Ovary (tissue), 9 donors: ENCODE data around the gene TNFRSF14. TPM values are rescaled to one million over a fixed set of nuclear protein-coding genes. Genes with fewer than 3 reads are reported as not detected.

Experiments
- DNase-seq, 5 donors: peaks; one replicate each; pipeline ENCODE4 v3.0.0-alpha.2; 2019 to 2020
- H3K27ac ChIP-seq, 2 donors: fragments of 200-600 bp; one replicate each; pipeline versions ENCODE4 v1.5.1 to v1.8.0; 2019 to 2022
- H3K27me3 ChIP-seq: fragments of 200-600 bp; one replicate; pipeline ENCODE4 v1.8.0; 2022
- H3K36me3 ChIP-seq: fragments of 200-600 bp; sonication (generic); one replicate; pipeline ENCODE4 v1.5.1; 2019
- H3K4me1 ChIP-seq: one replicate; pipeline ENCODE4 v1.8.1; 2013; ENCODE audit warnings: mild to moderate bottlenecking, moderate library complexity; ENCODE audit not compliant: insufficient read depth
- H3K4me3 ChIP-seq: fragments of 200-600 bp; sonication (generic); one replicate; pipeline ENCODE4 v1.5.1; 2017
- H3K9me3 ChIP-seq, 2 donors: fragments of 200-600 bp in 1 of 2; sonication (generic) in 1 of 2; one replicate each; pipeline versions ENCODE4 v1.5.1 to v1.8.1; 2013 to 2019; ENCODE audit warnings: mild to moderate bottlenecking in 1 of 2, moderate library complexity in 1 of 2
- CTCF ChIP-seq, 3 donors: fragments of 450-650 bp in 2 of 3; fragments of 200-600 bp in 1 of 3; IDR thresholded peaks; one replicate each; pipeline versions ENCODE4 v1.5.1 to v1.8.0; 2016 to 2022; ENCODE audit warnings: antibody characterized with exemption in 3 of 3, mild to moderate bottlenecking in 1 of 3
- EP300 ChIP-seq: sonication (generic); formaldehyde crosslinking; IDR thresholded peaks from one replicate; pipeline ENCODE4 v1.6.1; 2017; ENCODE audit warnings: antibody characterized with exemption
- POLR2A ChIP-seq: fragments of 450-650 bp; IDR thresholded peaks from one replicate; pipeline ENCODE4 v1.6.1; 2017; ENCODE audit warnings: antibody characterized with exemption, mild to moderate bottlenecking, moderate library complexity
- WGBS, 3 donors: extraction: QIAGEN DNeasy Blood & Tissue Kit in 1 of 3; methylation state at CpG; one replicate each; pipeline versions ENCODE4 v1.1.5 to v1.1.7; 2013 to 2017; 5-methylcytosine and 5-hydroxymethylcytosine counted together
- intact Hi-C, 4 donors: fragments of 100-400 bp; cut with DNase I; formaldehyde crosslinking; loops; one replicate each; pipeline versions ENCODE4 v1.11.0 to v1.15.1; 2022 to 2023
- polyA plus RNA-seq, 2 donors: library from polyadenylated mRNA; stranded (reverse); fragments of 200-250 nt in 1 of 2; fragments of 350-450 nt in 1 of 2; fragmentation: Illumina TruSeq in 1 of 2; extraction: RNeasy Lipid Tissue Mini Kit (QIAGEN cat#74804) in 1 of 2; gene quantifications; one replicate each; pipeline ENCODE4 v1.2.3, GENCODE V29; 2013 to 2014
- total RNA-seq, 7 donors: library from RNA; depleted of rRNA in 2 of 7; stranded (reverse); fragments of >200 nt in 2 of 7; fragmentation: NEBNext Ultra II Directional in 3 of 7; extraction: Animal tissue kit (Norgen Biotek cat#: 25700) in 3 of 7; gene quantifications; one replicate each; pipeline versions ENCODE4 v1.1.0 to v1.2.4, GENCODE V29; 2016 to 2023
- donor health status: DM: no; HTN: no; CAD: no; lungs with moderate emphysema.
- donor health status: DM: no; HTN: no; CAD: no.
- donor health status: Bipolar disorder and iron deficiency.
- donor health status: DM: yes; HTN: yes; CAD: no.
- donor health status: DM: no; HTN: no; CAD: no.
- donor health status: DM: yes; HTN: yes; CAD: no.

TNFRSF14 gene
- total and polyA plus RNA-seq, 9 donors: 4.3 to 78.5 (median 57.6) TPM

- WGBS, 3 donors: 65 to 85% (median 77%) methylated on average over 3 of the region's 3 CpGs
- Histone ChIP-seq H3K27me3 (no peaks in the 10 kb centered on the region), H3K4me1 (peaks cover 3% of the 10 kb centered on the region), H3K27ac (no peak overlapping the region), H3K4me3 (no peak overlapping the region), H3K9me3 (no peaks in the 10 kb centered on the region), H3K36me3 (no peaks in the 10 kb centered on the region)
- intact Hi-C loops: no loop called here
- TF ChIP-seq POLR2A (no peak), CTCF (IDR thresholded peaks at IDR 0.05) (no peak), EP300 (no peak)
- no peak for DNase-seq
Observed at GRCh38 chr1:2598329-2598931, 42.3 kb downstream of the TNFRSF14 start.

- 83 to 89% (median 87%) methylated on average over 18 of the region's 18 CpGs for WGBS, 3 donors
- DNase-seq: no peak
- no peak overlapping the region for H3K27ac ChIP-seq
- H3K9me3 ChIP-seq: no peaks in the 10 kb centered on the region
- H3K36me3 ChIP-seq: no peaks in the 10 kb centered on the region
- H3K4me3 ChIP-seq: no peak overlapping the region
- no peaks in the 10 kb centered on the region for H3K4me1 ChIP-seq
- no peak for TF ChIP-seq EP300
- intact Hi-C loops: no loop called here
- no peaks in the 10 kb centered on the region for H3K27me3 ChIP-seq
Observed at GRCh38 chr1:2601721-2602303, 45.6 kb downstream of the TNFRSF14 start.

- DNase-seq: no peak
- no peaks in the 10 kb centered on the region for H3K4me1 ChIP-seq
- no peak overlapping the region for H3K27ac ChIP-seq
- no peaks in the 10 kb centered on the region for H3K27me3 ChIP-seq
- no peaks in the 10 kb centered on the region for H3K9me3 ChIP-seq
- intact Hi-C loops: no loop called here
- WGBS, 3 donors: 74 to 81% (median 76%) methylated on average over 15 of the region's 15 CpGs
- no peak for TF ChIP-seq POLR2A
- no peak for TF ChIP-seq CTCF (IDR thresholded peaks at IDR 0.05)
- no peak for TF ChIP-seq EP300
- H3K4me3 ChIP-seq: no peak overlapping the region
- no peaks in the 10 kb centered on the region for H3K36me3 ChIP-seq
Observed at GRCh38 chr1:2602311-2602835, 46.2 kb downstream of the TNFRSF14 start.

GRCh38 chr1:2602866-2603520 lies 46.8 kb downstream of the TNFRSF14 start:
- no peak overlapping the region for H3K4me3 ChIP-seq
- TF ChIP-seq EP300 (no peak), CTCF (IDR thresholded peaks at IDR 0.05) (no peak), POLR2A (no peak)
- no peaks in the 10 kb centered on the region for H3K9me3 ChIP-seq
- no peaks in the 10 kb centered on the region for H3K4me1 ChIP-seq
- H3K36me3 ChIP-seq: no peaks in the 10 kb centered on the region
- WGBS, 3 donors: 69 to 80% (median 76%) methylated on average over 18 of the region's 18 CpGs
- intact Hi-C loops: no loop called here
- H3K27ac ChIP-seq: no peak overlapping the region
- no peaks in the 10 kb centered on the region for H3K27me3 ChIP-seq
- no peak for DNase-seq
